Measurements from ENCODE around the gene OR6S1.
"Not testable (repeated sequence)": the region's sequence is repeated elsewhere in the genome, so short reads cannot be mapped to it uniquely, and the experiment has no call there.

The OR6S1 gene

GRCh38 chr14:20608383-20609110 is 32.9 kb downstream of the OR6S1 start:
- DNase-seq, result no peak

- no peak for DNase-seq
Measured at GRCh38 chr14:20607617-20608016, 33.9 kb downstream of the OR6S1 start.

GRCh38 chr14:20606902-20607242 is 34.6 kb downstream of the OR6S1 start:
- DNase-seq, result no peak

GRCh38 chr14:20606190-20606901 is 35.1 kb downstream of the OR6S1 start:
- DNase-seq, result peak; percentile 8

- DNase-seq, result no peak
Measured at GRCh38 chr14:20603813-20604690, 37.4 kb downstream of the OR6S1 start.

GRCh38 chr14:20602583-20602982 is 38.9 kb downstream of the OR6S1 start:
- DNase-seq, result no peak

GRCh38 chr14:20601522-20601921 is 40.0 kb downstream of the OR6S1 start:
- DNase-seq, result no peak

GRCh38 chr14:20597108-20597507 is 44.4 kb downstream of the OR6S1 start:
- DNase-seq, result no peak

- DNase-seq, result not testable (repeated sequence)
Measured at GRCh38 chr14:20595726-20596125, 45.8 kb downstream of the OR6S1 start.

GRCh38 chr14:20592574-20592973 is 48.9 kb downstream of the OR6S1 start:
- no peak for DNase-seq

- no peak for DNase-seq
Measured at GRCh38 chr14:20591235-20591634, 50.3 kb downstream of the OR6S1 start, which contains the start of gene RNASE12. RNASE12 (minus strand) TSS chr14:20591376; CDS start chr14:20590723, 653 bp downstream.
